GM06990 (cell line): Measurements from ENCODE around the gene GJC1.

Experiments
- DNase-seq: peaks from one replicate; pipeline ENCODE4 v3.0.0-alpha.2; 2011; ENCODE audit not compliant: insufficient read length; ENCODE audit errors: extremely low read depth
- H3K27me3 ChIP-seq: replicated peaks from 2 replicates; pipeline ENCODE4 v1.6.0; 2011; ENCODE audit warnings: low read length; ENCODE audit not compliant: control insufficient read depth, insufficient read depth
- H3K36me3 ChIP-seq: 2 replicates; pipeline ENCODE4 v1.5.1; 2011; ENCODE audit warnings: low read length; ENCODE audit not compliant: control insufficient read depth, insufficient read depth
- H3K4me3 ChIP-seq: replicated peaks from 2 replicates; pipeline ENCODE4 v1.5.1; 2011; ENCODE audit warnings: low read depth, mild to moderate bottlenecking, control low read depth, low read length
- TF ChIP-seq, protein P1 (sequence below): IDR thresholded peaks from 2 replicates; pipeline ENCODE4 v1.5.1; 2011; ENCODE audit warnings: low read length, control low read depth, mild to moderate bottlenecking, inconsistent platforms; ENCODE audit not compliant: insufficient read depth, poor library complexity, severe bottlenecking

GJC1 gene

DNA sequence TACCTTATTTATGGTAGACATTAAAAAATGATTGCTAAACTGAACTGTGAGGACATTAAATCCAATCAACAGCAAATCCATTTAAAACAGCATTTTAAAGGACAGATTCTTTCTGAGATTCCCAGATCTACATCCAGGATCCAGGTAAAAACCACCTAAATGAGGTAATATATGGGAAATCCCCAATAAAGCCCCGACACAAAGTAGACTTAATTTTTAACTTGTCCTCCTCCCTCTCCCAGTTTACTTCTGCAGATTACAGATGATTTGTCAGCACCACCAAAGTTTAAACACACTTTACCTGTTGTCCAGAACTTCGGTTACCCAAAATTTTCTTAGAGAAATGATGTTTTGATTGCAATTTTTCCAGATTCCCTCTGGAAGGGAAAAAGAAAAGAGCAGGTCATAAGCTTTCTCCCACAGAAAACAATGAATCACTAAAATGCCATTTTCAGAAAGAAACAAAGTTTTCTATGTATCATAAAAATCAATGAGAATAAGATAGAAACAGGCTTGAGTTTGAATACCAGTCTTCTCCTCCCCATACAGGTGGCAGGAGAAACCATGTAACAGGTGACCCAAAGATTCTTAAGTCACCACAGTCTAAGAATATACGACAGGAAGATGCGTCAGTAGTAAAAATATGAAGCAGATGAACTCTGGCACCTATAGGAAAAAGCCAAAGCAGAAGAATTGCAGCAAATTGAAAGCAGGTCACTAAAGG, 22.8 kb downstream of the GJC1 start:
- TF ChIP-seq, protein P1, sequence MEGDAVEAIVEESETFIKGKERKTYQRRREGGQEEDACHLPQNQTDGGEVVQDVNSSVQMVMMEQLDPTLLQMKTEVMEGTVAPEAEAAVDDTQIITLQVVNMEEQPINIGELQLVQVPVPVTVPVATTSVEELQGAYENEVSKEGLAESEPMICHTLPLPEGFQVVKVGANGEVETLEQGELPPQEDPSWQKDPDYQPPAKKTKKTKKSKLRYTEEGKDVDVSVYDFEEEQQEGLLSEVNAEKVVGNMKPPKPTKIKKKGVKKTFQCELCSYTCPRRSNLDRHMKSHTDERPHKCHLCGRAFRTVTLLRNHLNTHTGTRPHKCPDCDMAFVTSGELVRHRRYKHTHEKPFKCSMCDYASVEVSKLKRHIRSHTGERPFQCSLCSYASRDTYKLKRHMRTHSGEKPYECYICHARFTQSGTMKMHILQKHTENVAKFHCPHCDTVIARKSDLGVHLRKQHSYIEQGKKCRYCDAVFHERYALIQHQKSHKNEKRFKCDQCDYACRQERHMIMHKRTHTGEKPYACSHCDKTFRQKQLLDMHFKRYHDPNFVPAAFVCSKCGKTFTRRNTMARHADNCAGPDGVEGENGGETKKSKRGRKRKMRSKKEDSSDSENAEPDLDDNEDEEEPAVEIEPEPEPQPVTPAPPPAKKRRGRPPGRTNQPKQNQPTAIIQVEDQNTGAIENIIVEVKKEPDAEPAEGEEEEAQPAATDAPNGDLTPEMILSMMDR = no peak
- Histone ChIP-seq H3K27me3 (no peaks in the 10 kb centered on the region), H3K36me3 (no peaks in the 10 kb centered on the region), H3K4me3 (no peak overlapping the region)
- DNase-seq = no peak

DNA sequence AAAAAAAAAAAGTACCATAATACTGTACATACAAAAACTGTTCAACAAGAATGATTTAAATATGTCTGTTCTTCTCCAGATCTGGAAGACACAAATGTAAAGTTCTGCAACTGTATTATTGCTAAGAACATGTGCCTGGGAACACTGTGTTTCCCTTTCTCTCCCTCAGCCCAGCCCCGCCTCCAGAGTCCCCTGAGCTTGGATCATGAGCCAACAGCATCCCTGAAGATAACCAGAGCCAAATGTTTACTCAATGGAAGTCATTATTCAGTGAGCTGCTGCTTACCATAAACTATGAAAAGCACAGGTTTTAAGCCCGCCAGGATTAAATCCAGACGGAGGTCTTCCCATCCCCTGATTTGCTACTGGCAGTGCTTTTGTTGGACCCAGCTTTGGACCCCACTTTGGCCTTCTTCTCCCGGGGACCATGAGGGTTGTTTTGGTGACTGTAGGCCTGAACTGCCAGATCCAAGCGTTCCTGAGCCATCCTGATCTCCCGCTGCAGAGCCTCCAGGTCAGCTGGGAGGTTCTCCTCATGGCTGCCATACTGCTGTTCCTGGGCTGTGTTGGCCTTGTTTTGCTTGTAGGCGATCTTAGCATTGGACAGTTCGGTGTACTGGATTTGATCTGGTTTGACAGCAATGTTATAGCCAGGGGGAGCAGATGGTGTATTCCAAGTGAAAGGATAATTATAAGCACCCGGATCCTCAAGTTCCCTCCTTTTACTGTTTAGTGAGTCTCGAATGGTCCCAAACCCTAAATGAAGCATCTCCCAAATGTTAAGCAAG, 25.6 kb downstream of the GJC1 start:
- H3K36me3 ChIP-seq = no peaks in the 10 kb centered on the region
- TF ChIP-seq, protein P1 = no peak
- DNase-seq = no peak
- no peak overlapping the region for H3K4me3 ChIP-seq
- no peaks in the 10 kb centered on the region for H3K27me3 ChIP-seq

DNA sequence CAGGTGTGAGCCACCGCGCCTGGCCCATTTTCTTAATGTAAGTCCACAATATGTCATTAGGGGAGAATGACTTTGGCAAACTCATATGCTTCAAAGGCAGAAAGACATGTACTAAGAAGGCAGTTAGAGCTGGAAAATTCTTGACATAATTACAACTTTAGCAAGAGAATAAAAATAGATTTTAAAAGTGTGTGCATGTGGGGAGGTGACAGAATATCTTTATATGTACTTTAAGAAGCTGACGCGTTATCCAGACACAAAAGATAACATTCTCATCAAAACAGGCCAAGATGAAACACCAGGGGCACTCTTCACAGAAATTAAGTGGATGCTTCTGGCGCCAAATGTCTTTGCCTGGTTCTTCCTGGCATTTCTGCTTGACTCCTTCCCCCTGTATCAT, 28.2 kb downstream of the GJC1 start:
- no peaks in the 10 kb centered on the region for H3K36me3 ChIP-seq
- TF ChIP-seq, protein P1 = no peak

DNA sequence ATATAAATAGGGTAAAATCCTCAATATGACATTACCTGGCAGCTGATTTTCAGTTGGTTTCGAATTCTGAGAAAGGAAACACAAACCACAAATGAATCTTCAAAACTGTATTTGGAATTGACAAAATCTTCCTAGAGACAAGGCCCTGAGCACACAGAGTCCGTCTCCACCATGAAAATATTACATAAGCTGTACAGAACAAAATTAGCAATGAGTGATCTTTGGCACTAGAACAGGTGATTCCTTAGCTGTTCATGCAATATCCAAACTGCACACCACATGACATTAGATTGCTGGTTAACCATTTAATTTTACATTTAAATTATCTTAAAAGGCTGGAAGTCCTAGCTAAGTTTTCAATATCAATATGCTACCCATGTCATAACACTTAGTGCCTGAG, 31.7 kb downstream of the GJC1 start:
- H3K27me3 ChIP-seq = no peaks in the 10 kb centered on the region
- DNase-seq = no peak
- TF ChIP-seq, protein P1 = no peak
- no peaks in the 10 kb centered on the region for H3K36me3 ChIP-seq
- no peak overlapping the region for H3K4me3 ChIP-seq

More for the DNA sequence above, 28.2 kb downstream of the GJC1 start:
- Histone ChIP-seq H3K4me3 (no peak overlapping the region), H3K27me3 (no peaks in the 10 kb centered on the region)
- no peak for DNase-seq

DNA sequence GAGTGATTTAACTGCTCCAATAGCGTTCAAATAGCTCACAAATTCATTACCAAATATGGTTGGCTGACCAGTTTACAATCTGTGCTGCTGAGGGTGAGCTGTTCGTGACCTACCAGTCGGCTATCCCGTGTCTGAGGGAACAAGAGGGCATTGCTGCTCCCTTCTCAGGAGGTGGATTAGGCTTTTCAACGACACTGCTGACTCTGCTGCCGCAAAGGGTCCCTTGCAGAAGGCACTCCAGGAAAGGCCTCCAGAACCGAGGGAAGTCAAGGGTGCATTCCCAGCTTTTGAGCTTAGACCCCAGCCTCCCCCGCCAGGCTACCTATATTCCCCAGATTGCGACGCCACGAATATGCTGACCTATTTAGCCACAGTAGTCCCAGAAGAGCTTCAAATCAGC, 32.3 kb downstream of the GJC1 start:
- TF ChIP-seq, protein P1 = no peak
- Histone ChIP-seq H3K4me3 (no peak overlapping the region), H3K27me3 (no peaks in the 10 kb centered on the region)

More for the DNA sequence above, 32.3 kb downstream of the GJC1 start:
- DNase-seq = no peak
- H3K36me3 ChIP-seq = no peaks in the 10 kb centered on the region
